HG02623 (cell line): Measurements from ENCODE around the gene CINP.

Experiments
- ATAC-seq: cut with Tn5 transposase; IDR thresholded peaks from one replicate; pipeline ENCODE4 v1.9.1; 2021; ENCODE audit warnings: moderate library complexity; ENCODE audit not compliant: unreplicated experiment

The CINP gene

DNA sequence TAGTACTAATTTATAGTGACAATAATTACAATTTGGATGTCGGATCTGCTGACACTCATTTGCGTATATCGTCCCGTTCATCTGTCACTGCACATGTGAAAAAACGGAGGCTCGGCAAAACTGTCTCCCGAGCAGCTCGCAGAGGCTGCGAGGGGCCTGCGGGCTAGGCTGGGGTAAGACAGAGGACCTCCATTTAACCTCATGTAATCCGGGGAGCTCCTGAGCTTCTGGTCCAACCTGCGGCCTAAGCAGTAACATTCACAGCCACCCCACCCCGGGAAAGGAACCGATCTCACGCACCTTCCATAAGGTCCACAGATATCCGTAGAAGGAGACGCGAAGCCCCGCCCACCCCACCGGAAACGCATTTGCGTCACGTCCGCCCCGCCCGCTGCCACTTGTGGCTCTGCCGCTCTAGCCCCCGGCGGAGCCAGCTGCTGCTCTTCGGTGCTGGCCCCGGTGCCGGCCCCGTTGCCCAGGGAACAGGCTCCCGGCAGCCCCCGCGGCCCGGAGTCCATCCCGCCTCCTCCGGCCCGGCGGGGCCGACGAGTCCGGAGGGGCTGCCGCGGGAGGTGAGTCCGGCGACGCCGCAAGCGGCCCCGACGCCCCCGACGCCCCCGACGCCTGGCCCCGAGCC, at the start of gene CINP, which contains the start of gene TECPR2:
TSS of gene CINP (minus strand) at position 346 of the 637 bp plus-strand sequence. CDS start at position 307, 39 bp downstream.
TSS of gene TECPR2 (plus strand) at position 397 of the 637 bp plus-strand sequence. CDS start 13,781 bp downstream, outside the sequence.
- peak; percentile 91 for ATAC-seq

GRCh38 chr14:102408724-102409123, 46.0 kb upstream of the CINP start:
- ATAC-seq = no peak

DNA sequence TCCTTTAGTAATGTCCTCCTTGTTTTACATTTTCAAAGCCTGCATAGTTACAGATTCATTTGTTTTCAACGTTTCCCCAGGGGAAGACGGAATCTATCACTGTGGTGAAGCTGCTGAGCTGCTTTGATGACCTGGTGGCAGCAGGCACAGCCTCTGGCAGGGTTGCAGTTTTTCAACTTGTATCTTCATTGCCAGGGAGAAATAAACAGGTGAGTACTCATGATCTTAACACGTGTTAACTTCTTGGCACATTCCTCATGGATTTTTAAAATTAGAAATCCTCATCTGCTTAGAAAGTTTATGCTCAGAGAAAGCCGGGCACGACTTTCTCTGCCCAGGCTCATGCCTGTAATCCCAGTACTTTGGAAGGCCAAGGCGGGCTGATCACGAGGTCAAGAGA, 44.6 kb upstream of the CINP start:
- no peak for ATAC-seq

DNA sequence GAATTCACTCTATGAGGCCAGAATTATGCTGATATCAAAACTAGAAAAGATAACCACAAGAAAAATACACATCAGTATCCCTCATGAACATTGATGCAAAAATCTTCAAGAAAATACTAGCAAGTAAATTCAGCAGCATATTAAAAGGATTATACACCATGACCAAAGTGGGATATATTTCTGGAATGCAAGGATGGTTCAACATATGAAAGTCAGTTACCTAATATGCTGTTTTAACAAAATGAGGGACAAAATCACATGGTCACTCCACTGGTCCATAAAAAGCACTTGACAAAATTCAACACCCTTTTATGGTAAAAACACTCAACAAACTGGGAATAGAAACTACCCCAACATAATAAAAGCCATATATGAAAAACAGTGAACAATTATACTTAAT, 40.3 kb upstream of the CINP start:
- ATAC-seq = no peak

GRCh38 chr14:102396521-102396920, 33.8 kb upstream of the CINP start:
- no peak for ATAC-seq

GRCh38 chr14:102394717-102395375, 32.2 kb upstream of the CINP start:
- no peak for ATAC-seq

GRCh38 chr14:102392506-102392905, 29.8 kb upstream of the CINP start:
- ATAC-seq = no peak

GRCh38 chr14:102390064-102390855, 27.6 kb upstream of the CINP start:
- no peak for ATAC-seq

- ATAC-seq = no peak
Measured at GRCh38 chr14:102389246-102389645, 26.6 kb upstream of the CINP start.

DNA sequence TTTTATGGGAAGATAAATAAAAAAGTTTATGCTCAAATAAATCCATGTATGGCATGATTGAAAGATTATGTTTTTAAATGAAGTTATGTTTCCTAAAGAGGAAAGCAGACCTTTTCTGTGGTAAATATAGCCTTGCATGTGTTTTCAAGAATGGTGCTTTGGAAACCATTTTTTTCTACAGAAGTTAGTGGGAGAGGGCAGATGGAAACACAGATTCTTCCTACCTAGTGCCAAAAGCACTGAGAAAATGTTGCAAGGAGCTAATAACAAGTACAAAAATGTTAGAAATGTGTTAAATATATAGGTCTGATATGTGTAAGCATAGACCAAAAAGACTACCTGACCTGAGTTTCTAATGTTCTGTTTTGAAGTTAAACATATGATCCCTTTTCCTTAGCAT, 24.4 kb upstream of the CINP start:
- ATAC-seq = no peak

GRCh38 chr14:102378830-102379229, 16.1 kb upstream of the CINP start:
- ATAC-seq = no peak

DNA sequence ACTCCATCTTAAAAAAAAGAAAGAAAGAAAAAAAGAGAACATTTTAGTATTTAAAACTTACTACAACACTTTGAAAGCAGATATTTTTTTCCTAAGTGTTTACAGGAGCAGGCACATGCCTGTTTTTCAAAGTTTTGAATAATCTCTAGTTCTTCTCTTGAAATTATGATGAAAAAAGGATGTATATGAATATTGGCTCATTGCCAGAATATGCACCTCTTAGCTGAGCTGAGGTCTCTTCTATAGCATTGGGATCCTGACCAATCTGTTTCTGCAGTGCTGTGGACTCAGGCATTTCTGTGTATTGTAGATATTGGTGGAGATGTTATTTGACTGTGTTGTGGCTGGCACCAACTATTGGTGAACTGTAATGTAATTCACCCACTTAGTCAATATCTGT, 15.0 kb upstream of the CINP start:
- no peak for ATAC-seq

DNA sequence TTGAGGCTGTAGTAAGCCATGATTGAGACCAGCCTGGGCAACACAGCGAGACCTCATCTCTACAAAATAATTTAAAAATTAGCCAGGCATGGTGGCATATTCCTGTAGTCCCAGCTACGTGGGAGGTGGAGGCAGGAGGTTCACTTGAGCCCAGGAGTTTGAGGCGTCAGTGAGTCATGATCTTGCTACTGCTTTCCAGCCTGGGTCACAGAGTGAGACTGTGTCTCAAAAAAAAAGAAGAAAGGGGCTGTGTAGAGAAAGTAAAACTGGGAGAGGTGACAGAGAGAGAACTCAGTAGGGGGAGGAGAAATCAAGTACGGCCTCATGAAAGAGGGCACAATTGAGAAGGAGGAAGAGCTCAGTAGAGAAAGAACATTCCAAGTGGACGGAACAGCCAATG, 12.4 kb upstream of the CINP start:
- no peak for ATAC-seq

GRCh38 chr14:102374264-102374663, 11.6 kb upstream of the CINP start:
- no peak for ATAC-seq

- ATAC-seq = no peak
Measured at GRCh38 chr14:102373110-102373509, 10.4 kb upstream of the CINP start.

GRCh38 chr14:102371361-102371760, 8.7 kb upstream of the CINP start:
- no peak for ATAC-seq

DNA sequence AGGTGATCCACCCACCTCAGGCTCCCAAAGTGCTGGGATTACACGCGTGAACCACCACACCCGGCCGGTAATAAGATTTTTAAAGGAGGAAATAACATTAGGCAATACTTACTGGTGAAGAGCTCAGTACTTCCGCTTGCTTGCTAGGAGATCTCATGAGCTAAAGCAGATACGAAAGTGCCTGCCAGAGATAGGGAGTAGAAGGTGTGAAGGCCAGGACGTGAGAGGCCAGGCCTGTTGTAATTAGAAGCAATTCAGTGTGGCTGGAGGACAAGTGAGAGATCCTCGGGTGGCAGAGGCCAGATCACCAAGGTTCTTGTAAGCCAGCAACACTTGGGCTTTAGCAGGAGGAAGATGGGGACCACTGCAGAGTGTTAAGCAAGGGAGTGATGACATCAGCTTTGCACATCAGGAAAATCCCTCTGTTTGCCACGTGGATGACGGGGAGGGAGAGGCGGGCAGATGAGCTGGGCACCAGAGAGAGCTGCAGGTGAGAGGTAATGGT, 7.7 kb upstream of the CINP start:
- no peak for ATAC-seq

DNA sequence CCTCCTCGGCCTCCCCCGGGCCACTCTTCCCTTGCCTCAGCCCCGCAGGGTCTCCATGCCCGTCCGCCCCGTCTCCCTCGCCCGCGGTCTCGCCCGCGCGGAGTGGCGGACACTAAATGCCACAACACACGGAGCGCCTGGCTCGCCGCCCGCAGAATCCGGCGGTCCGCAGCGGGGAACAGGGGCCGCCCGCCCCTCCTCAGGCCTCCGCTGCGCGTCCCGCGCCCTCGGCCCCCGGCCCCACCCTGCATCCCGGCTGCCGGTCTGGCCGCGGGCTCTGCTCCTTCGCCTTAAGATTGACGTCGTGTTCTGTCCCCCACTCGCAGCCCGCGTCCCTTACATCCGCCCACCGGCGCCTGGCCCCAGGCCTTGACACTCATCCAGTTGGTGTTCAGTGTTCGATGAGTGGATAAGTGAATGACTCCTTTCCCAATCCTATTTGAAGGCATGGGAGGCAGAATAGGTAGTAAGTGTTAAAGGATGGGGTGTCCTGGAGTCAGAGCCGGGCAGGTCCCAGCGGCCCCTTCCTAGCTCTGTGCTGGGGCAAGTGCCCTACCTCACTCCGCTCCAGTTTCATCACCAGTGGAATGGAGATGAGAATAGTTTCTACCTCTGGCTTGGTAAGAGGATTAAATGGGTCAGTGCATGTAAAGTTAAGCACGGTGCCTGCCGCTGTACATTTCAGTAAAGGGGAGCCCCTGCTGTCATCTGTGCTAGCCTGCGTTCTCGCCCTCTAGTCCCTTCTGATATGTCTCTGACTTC, 673 bp upstream of the CINP start:
- ATAC-seq = peak; percentile 12

DNA sequence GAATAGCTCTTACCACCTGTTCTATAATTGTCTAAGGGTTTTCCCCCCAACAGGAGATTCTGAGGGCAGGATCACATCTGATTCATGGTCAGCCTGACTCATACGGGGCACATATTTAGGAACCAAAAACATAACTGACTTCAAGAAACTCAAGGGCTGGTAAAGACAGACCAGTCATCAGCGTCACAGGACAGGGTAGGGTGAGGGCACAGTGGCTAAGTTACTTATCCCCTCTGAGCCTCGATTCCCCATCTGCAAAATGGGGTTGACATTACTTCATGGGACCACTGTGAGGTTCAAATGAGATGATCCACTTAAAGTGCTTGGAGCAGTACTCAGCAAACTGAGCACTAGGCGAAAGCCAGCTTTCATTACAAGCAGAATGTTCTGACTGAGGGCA, 606 bp downstream of the CINP start:
- no peak for ATAC-seq

DNA sequence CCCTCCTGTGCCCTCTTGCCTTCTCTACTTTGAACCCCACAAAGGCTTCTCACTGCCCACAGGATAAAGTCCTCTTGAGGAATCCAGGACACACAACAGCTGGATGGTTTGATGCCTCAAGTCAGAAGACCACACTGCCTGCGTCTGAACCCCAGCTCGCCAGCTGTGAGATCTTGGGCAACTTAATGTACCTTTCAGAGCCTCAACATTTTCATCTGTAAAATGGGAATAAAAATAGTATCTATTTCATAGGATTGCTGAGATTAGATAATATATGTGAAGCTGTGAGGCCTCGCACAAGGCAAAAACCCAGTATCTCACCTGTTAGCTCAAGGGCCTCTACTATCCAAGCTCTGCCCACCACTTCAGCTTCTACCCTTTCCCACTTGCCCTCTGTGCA, 2.3 kb downstream of the CINP start:
- no peak for ATAC-seq

DNA sequence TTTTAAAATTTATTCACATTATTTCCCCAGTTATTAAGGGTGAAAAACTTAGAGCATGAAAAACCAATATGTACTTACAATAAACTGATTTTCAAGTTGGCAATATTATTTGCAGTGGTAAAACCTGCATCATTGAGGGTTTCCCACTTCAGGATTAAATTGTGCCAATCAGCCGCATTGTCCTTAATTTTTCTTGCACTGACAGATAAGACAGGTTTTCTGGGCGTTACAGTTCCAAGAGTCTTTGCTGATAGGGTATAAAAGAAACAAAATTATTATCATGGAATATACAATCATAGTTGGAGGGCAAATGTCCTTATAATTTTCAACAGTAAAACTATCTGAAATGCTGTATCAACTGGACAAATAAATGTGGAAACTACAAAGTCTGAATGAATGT, 3.3 kb downstream of the CINP start:
- ATAC-seq = no peak
